ENCODE data around the gene ANKLE1. TPM values are rescaled to one million over a fixed set of nuclear protein-coding genes. Genes with fewer than 3 reads are reported as not detected.

Gene ANKLE1
- polyA plus RNA-seq, 1 donor (not counting 4 experiments of a cell fraction or from before 2014, with no cell fraction given), result 0.30 TPM

DNA sequence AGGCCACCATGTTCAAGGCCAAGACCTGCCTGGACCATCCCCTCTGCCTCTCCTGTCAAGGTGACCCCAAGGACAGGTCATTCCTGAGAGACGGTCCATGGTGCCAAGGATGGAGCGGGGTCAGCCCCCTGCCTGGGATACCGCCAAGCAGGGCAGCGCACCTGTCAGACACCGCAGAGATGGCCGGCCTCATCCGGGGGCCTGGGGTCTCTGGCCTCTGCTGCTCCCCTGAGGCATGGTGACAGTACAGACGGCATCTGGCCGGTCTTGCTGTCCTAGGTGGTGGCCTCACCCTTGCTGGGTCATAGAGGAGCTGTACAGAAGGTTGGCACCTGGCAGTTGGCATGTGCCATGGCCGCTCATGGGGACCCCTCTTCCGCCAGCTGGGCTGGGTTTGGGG, 38.7 kb downstream of the ANKLE1 start:
- H3K4me3 ChIP-seq (ENCODE audit: control insufficient read depth in 2 of 3, extremely low read depth in 1 of 3, insufficient read depth in 2 of 3, low read depth in 1 of 3, low read length in 3 of 3), result no peak overlapping the region
- H3K36me3 ChIP-seq (ENCODE audit: control insufficient read depth in 2 of 2, extremely low read depth in 1 of 2, insufficient read depth in 2 of 2, low read length in 2 of 2), result peaks cover 22 to 27% of the 10 kb centered on the region in 2 experiments
- H4K20me1 ChIP-seq (ENCODE audit: control insufficient read depth, extremely low read depth, insufficient read depth, low read length), result no peaks in the 10 kb centered on the region
- dilution Hi-C loops (cut with MboI; ENCODE audit: extremely low pct_ligation_motif_present, low sequenced_read_pairs), result no loop called here
- no peak overlapping the region for H2AFZ ChIP-seq (ENCODE audit: control insufficient read depth, low read length)
- DNase-seq (ENCODE audit: low read depth, low spot score), result no peak
- TF ChIP-seq EZH2 (IDR thresholded peaks at IDR 0.05; ENCODE audit: low read length), result no peak
- TF ChIP-seq, protein P1, sequence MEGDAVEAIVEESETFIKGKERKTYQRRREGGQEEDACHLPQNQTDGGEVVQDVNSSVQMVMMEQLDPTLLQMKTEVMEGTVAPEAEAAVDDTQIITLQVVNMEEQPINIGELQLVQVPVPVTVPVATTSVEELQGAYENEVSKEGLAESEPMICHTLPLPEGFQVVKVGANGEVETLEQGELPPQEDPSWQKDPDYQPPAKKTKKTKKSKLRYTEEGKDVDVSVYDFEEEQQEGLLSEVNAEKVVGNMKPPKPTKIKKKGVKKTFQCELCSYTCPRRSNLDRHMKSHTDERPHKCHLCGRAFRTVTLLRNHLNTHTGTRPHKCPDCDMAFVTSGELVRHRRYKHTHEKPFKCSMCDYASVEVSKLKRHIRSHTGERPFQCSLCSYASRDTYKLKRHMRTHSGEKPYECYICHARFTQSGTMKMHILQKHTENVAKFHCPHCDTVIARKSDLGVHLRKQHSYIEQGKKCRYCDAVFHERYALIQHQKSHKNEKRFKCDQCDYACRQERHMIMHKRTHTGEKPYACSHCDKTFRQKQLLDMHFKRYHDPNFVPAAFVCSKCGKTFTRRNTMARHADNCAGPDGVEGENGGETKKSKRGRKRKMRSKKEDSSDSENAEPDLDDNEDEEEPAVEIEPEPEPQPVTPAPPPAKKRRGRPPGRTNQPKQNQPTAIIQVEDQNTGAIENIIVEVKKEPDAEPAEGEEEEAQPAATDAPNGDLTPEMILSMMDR (optimal IDR thresholded peaks at IDR 0.05 in 1 of 3, IDR thresholded peaks at IDR 0.05 in 1 of 3, conservative IDR thresholded peaks at IDR 0.05 in 1 of 3; ENCODE audit: extremely low read depth in 1 of 3, insufficient read depth in 2 of 3, low read length in 3 of 3), result no peak
- no peaks in the 10 kb centered on the region for H3K9me3 ChIP-seq (ENCODE audit: control insufficient read depth, low read depth, low read length)
- H3K27ac ChIP-seq (ENCODE audit: control insufficient read depth, insufficient read depth, low read length), result no peak overlapping the region
- H3K4me1 ChIP-seq (ENCODE audit: control insufficient read depth, extremely low read depth, insufficient read depth, low read length), result no peaks in the 10 kb centered on the region
- H3K79me2 ChIP-seq (ENCODE audit: control insufficient read depth, insufficient read depth, low read length), result no peaks in the 10 kb centered on the region
- no peak for FAIRE-seq
- H3K9ac ChIP-seq (ENCODE audit: control insufficient read depth, extremely low read depth, insufficient read depth, low read length), result no peak overlapping the region
- H3K9me1 ChIP-seq (ENCODE audit: control insufficient read depth, extremely low read depth, insufficient read depth, low read length), result no peaks in the 10 kb centered on the region
- H3K4me2 ChIP-seq (ENCODE audit: control insufficient read depth, extremely low read depth, insufficient read depth, low read depth, low read length), result no peak overlapping the region
- no peaks in the 10 kb centered on the region for H3K27me3 ChIP-seq (ENCODE audit: control insufficient read depth, extremely low read depth, insufficient read depth, low read length)

DNA sequence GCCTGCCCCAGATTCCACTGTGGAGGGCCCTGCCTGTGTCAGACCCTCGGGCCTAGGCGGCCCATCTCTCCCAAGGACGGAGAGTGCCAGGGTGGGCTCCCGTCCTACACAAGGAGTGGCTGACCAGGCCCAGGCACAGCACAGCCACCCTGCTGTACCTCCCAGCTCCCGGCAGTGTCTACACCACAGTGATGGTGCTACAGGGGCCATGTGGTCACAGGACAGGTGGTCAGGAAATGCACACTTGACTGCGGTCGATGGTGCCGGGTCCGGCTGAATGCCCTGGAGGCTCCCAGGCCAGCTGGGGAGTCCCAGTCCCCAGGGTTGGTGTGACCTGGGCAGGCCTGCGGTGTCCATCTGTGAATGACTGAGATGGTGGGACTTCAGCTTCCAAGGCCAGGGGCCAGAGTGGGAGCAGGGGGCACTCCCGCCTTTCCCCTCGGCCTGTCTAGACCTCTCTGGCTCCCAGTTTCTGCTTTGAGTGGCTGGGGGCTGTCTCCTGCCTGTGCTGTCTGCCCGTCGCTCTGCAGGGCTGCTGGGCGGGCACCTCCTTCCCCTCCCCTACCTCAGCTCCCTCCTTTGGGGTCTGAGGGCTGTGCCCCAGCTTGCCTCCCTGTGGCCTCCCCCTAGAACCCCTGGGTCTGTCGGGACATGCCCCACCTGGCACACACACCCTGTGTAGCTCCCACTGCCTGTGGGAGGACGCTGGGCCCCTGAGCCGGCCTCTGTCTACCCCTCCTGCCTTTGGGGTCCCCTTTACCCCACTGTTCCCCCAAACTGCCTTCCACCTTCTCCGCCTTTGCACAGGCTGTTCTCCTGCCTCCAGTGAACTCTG, 40.2 kb downstream of the ANKLE1 start:
- no peak overlapping the region for H3K27ac ChIP-seq (ENCODE audit: control insufficient read depth, insufficient read depth, low read length)
- no peak overlapping the region for H3K9ac ChIP-seq (ENCODE audit: control insufficient read depth, extremely low read depth, insufficient read depth, low read length)
- no peaks in the 10 kb centered on the region for H3K9me3 ChIP-seq (ENCODE audit: control insufficient read depth, low read depth, low read length)
- peaks cover 19 to 20% of the 10 kb centered on the region in 2 experiments for H3K36me3 ChIP-seq (ENCODE audit: control insufficient read depth in 2 of 2, extremely low read depth in 1 of 2, insufficient read depth in 2 of 2, low read length in 2 of 2)
- no peaks in the 10 kb centered on the region for H4K20me1 ChIP-seq (ENCODE audit: control insufficient read depth, extremely low read depth, insufficient read depth, low read length)
- H3K4me2 ChIP-seq (ENCODE audit: control insufficient read depth, extremely low read depth, insufficient read depth, low read depth, low read length), result no peak overlapping the region
- TF ChIP-seq, protein P1 (optimal IDR thresholded peaks at IDR 0.05 in 1 of 3, IDR thresholded peaks at IDR 0.05 in 1 of 3, conservative IDR thresholded peaks at IDR 0.05 in 1 of 3; ENCODE audit: extremely low read depth in 1 of 3, insufficient read depth in 2 of 3, low read length in 3 of 3), result no peak
- TF ChIP-seq EZH2 (IDR thresholded peaks at IDR 0.05; ENCODE audit: low read length), result no peak
- H3K27me3 ChIP-seq (ENCODE audit: control insufficient read depth, extremely low read depth, insufficient read depth, low read length), result no peaks in the 10 kb centered on the region
- H3K4me3 ChIP-seq (ENCODE audit: control insufficient read depth in 2 of 3, extremely low read depth in 1 of 3, insufficient read depth in 2 of 3, low read depth in 1 of 3, low read length in 3 of 3), result no peak overlapping the region
- H3K9me1 ChIP-seq (ENCODE audit: control insufficient read depth, extremely low read depth, insufficient read depth, low read length), result no peaks in the 10 kb centered on the region
- H3K79me2 ChIP-seq (ENCODE audit: control insufficient read depth, insufficient read depth, low read length), result no peaks in the 10 kb centered on the region
- dilution Hi-C loops (cut with MboI; ENCODE audit: extremely low pct_ligation_motif_present, low sequenced_read_pairs), result no loop called here
- H2AFZ ChIP-seq (ENCODE audit: control insufficient read depth, low read length), result no peak overlapping the region
- no peak for FAIRE-seq
- peaks cover 5% of the 10 kb centered on the region for H3K4me1 ChIP-seq (ENCODE audit: control insufficient read depth, extremely low read depth, insufficient read depth, low read length)
- DNase-seq (ENCODE audit: low read depth, low spot score), result no peak
